GM06990 (cell line): ENCODE data around the gene ATP2A3.

Experiments used
- DNase-seq: peaks from one replicate; pipeline ENCODE4 v3.0.0-alpha.2; 2011; ENCODE audit not compliant: insufficient read length; ENCODE audit errors: extremely low read depth
- H3K27me3 ChIP-seq: replicated peaks from 2 replicates; pipeline ENCODE4 v1.6.0; 2011; ENCODE audit warnings: low read length; ENCODE audit not compliant: control insufficient read depth, insufficient read depth
- H3K36me3 ChIP-seq: 2 replicates; pipeline ENCODE4 v1.5.1; 2011; ENCODE audit warnings: low read length; ENCODE audit not compliant: control insufficient read depth, insufficient read depth
- H3K4me3 ChIP-seq: replicated peaks from 2 replicates; pipeline ENCODE4 v1.5.1; 2011; ENCODE audit warnings: low read depth, mild to moderate bottlenecking, control low read depth, low read length
- CTCF ChIP-seq: IDR thresholded peaks from 2 replicates; pipeline ENCODE4 v1.5.1; 2011; ENCODE audit warnings: low read length, control low read depth, mild to moderate bottlenecking, inconsistent platforms; ENCODE audit not compliant: insufficient read depth, poor library complexity, severe bottlenecking

ATP2A3 gene

GRCh38 chr17:3897731-3898130 is 66.5 kb downstream of the ATP2A3 start:
- no peak for DNase-seq
- TF ChIP-seq CTCF = no peak
- Histone ChIP-seq H3K36me3 (no peaks in the 10 kb centered on the region), H3K27me3 (no peaks in the 10 kb centered on the region; the same call in 1 of the 2 replicates), H3K4me3 (no peak overlapping the region)

GRCh38 chr17:3896968-3897235 is 67.3 kb downstream of the ATP2A3 start:
- Histone ChIP-seq H3K36me3 (no peaks in the 10 kb centered on the region), H3K27me3 (no peaks in the 10 kb centered on the region; the same call in 1 of the 2 replicates), H3K4me3 (no peak overlapping the region)
- TF ChIP-seq CTCF = no peak
- no peak for DNase-seq

- no peak for TF ChIP-seq CTCF
- Histone ChIP-seq H3K27me3 (no peaks in the 10 kb centered on the region; the same call in 1 of the 2 replicates), H3K36me3 (no peaks in the 10 kb centered on the region), H3K4me3 (no peak overlapping the region)
- no peak for DNase-seq
Measured at GRCh38 chr17:3896108-3896967, 67.9 kb downstream of the ATP2A3 start.

- Histone ChIP-seq H3K27me3 (no peaks in the 10 kb centered on the region; the same call in 1 of the 2 replicates), H3K4me3 (no peak overlapping the region), H3K36me3 (no peaks in the 10 kb centered on the region)
- TF ChIP-seq CTCF = no peak
- no peak for DNase-seq
Measured at GRCh38 chr17:3895354-3895753, 68.9 kb downstream of the ATP2A3 start.

- Histone ChIP-seq H3K4me3 (no peak overlapping the region), H3K36me3 (no peaks in the 10 kb centered on the region), H3K27me3 (no peaks in the 10 kb centered on the region; the same call in 1 of the 2 replicates)
- DNase-seq = no peak
- no peak for TF ChIP-seq CTCF
Measured at GRCh38 chr17:3894911-3895343, 69.3 kb downstream of the ATP2A3 start.
